K562 (cell line): ENCODE data around the gene RASL12. TPM values are rescaled to one million over a fixed set of nuclear protein-coding genes. Genes with fewer than 3 reads are reported as not detected.

Source experiments
- ATAC-seq: fragments of 200-7000 bp; cut with Tn5 transposase; 3 replicates; pipeline ENCODE4 v1.9.1; 2020; ENCODE audit warnings: moderate library complexity
- BruUV-seq: library from RNA; stranded (reverse); fragments of 400-500 nt; replicated peaks from 2 replicates; lab custom pipeline; 2021; lab: Mats Ljungman, UMichigan
- CTCF ChIA-PET: fragments of 300-600 bp; formaldehyde crosslinking; extraction: SDS; loops from one replicate; lab custom pipeline; 2021; ENCODE audit warnings: low intra/inter-chr PET ratio; lab: Yijun Ruan, JAX
- POLR2A ChIA-PET: fragments of 300-600, 350-650 bp; sonication (Branson Sonifier 250); formaldehyde crosslinking; extraction: SDS; loops from one replicate; lab custom pipeline; 2021; ENCODE audit warnings: antibody characterized with exemption, inconsistent platforms; lab: Yijun Ruan, JAX
- DNase-seq, 4 experiments: peaks; one replicate each; pipeline versions ENCODE4 v3.0.0 to v3.0.0-alpha.2; 2011 to 2018; ENCODE audit warnings: low spot score in 3 of 4, mixed read lengths in 3 of 4; ENCODE audit errors: extremely low read depth in 1 of 4
- FAIRE-seq: peaks from 2 replicates; lab custom pipeline; 2011; peaks lifted over from hg19 to GRCh38; lab: Jason Lieb, UNC
- H2AFZ ChIP-seq: 2 replicates; pipeline ENCODE4 v1.6.0; 2011; ENCODE audit warnings: low read depth, low read length, control low read depth, inconsistent platforms
- H3K27ac ChIP-seq: fragments of 200-600 bp; 3 replicates; pipeline ENCODE4 v1.8.0; 2011; ENCODE audit warnings: low read depth, mild to moderate bottlenecking, control low read depth, inconsistent platforms, low read length, moderate library complexity, mixed read lengths; ENCODE audit errors: extremely low read depth
- H3K27me3 ChIP-seq, 2 experiments: fragments of 300-600 bp in 1 of 2; 2 replicates in 1 of 2; 3 replicates in 1 of 2; pipeline versions ENCODE4 v1.6.0 to v1.8.0; 2011; ENCODE audit warnings: inconsistent platforms in 2 of 2, low read length in 2 of 2, mild to moderate bottlenecking in 1 of 2, mixed read lengths in 1 of 2, moderate library complexity in 1 of 2; ENCODE audit not compliant: control insufficient read depth in 2 of 2, insufficient read depth in 2 of 2
- H3K36me3 ChIP-seq: fragments of 300-600 bp; 3 replicates; pipeline ENCODE4 v1.8.0; 2011; ENCODE audit warnings: mild to moderate bottlenecking, low read length, inconsistent platforms; ENCODE audit not compliant: control insufficient read depth, insufficient read depth
- H3K4me1 ChIP-seq, 2 experiments: fragments of 200-600 bp in 1 of 2; replicated peaks in 1 of 2; 2 replicates in 1 of 2; 3 replicates in 1 of 2; pipeline versions ENCODE4 v1.5.1 to v1.8.0; 2011; ENCODE audit warnings: inconsistent platforms in 2 of 2, low read length in 2 of 2, mild to moderate bottlenecking in 1 of 2, mixed read lengths in 1 of 2, moderate library complexity in 1 of 2; ENCODE audit not compliant: control insufficient read depth in 2 of 2, insufficient read depth in 2 of 2
- H3K4me2 ChIP-seq: 2 replicates; pipeline ENCODE4 v1.6.1; 2011; ENCODE audit warnings: low read length, control low read depth, inconsistent platforms, mixed read lengths; ENCODE audit not compliant: insufficient read depth
- H3K4me3 ChIP-seq: fragments of 200-600 bp; sonication (generic), shearing (Covaris generic); 2 replicates; pipeline ENCODE4 v1.5.1; 2016; ENCODE audit warnings: control low read depth, inconsistent platforms
- H3K79me2 ChIP-seq: fragments of 200-600 bp; 3 replicates; pipeline ENCODE4 v1.8.0; 2011; ENCODE audit warnings: low read length, inconsistent platforms; ENCODE audit not compliant: control insufficient read depth, insufficient read depth
- H3K9ac ChIP-seq, 2 experiments: 2 replicates each; pipeline versions ENCODE4 v1.6.0 to v1.6.1; 2011; ENCODE audit warnings: low read depth in 2 of 2, low read length in 2 of 2, control low read depth in 1 of 2, inconsistent platforms in 1 of 2, mild to moderate bottlenecking in 1 of 2, mixed read lengths in 1 of 2; ENCODE audit not compliant: insufficient read depth in 1 of 2
- H3K9me1 ChIP-seq: one replicate; pipeline ENCODE4 v1.6.0; 2011; ENCODE audit warnings: inconsistent platforms, mild to moderate bottlenecking, low read length, moderate library complexity; ENCODE audit not compliant: control insufficient read depth, insufficient read depth
- H3K9me3 ChIP-seq: replicated peaks from 2 replicates; pipeline ENCODE4 v1.5.1; 2011; ENCODE audit warnings: low read depth, low read length, inconsistent platforms; ENCODE audit not compliant: control insufficient read depth, insufficient read depth
- H4K20me1 ChIP-seq: replicated peaks from 2 replicates; pipeline ENCODE4 v1.6.1; 2011; ENCODE audit warnings: low read length, inconsistent platforms, mixed read lengths; ENCODE audit not compliant: control insufficient read depth, insufficient read depth
- CTBP1 ChIP-seq: fragments of 450-650 bp; IDR thresholded peaks from 2 replicates; pipeline ENCODE4 v1.6.1; 2016; ENCODE audit warnings: borderline replicate concordance
- HDAC8 ChIP-seq: fragments of 450-650 bp; IDR thresholded peaks from 2 replicates; pipeline ENCODE4 v1.6.1; 2016; ENCODE audit warnings: mild to moderate bottlenecking, missing genetic modification characterization, moderate library complexity, missing compliant biosample characterization
- MCM5 ChIP-seq: fragments of 450-650 bp; IDR thresholded peaks from 2 replicates; pipeline ENCODE4 v1.6.1; 2016; ENCODE audit warnings: low read depth
- MTA2 ChIP-seq: fragments of 450-650 bp; IDR thresholded peaks from 2 replicates; pipeline ENCODE4 v1.6.1; 2016; ENCODE audit warnings: low read depth
- RBBP5 ChIP-seq: fragments of 200-600 bp; sonication (generic); IDR thresholded peaks from 2 replicates; pipeline ENCODE4 v1.6.1; 2012; ENCODE audit warnings: borderline replicate concordance, mild to moderate bottlenecking, low read length, control low read depth, inconsistent platforms; ENCODE audit not compliant: insufficient read depth, poor library complexity, severe bottlenecking
- SP2 ChIP-seq: IDR thresholded peaks from 2 replicates; pipeline ENCODE4 v1.6.1; 2011; ENCODE audit warnings: mild to moderate bottlenecking, low read depth, low read length, moderate library complexity; ENCODE audit not compliant: poor library complexity, severe bottlenecking; ENCODE audit errors: extremely low read depth
- TSC22D4 ChIP-seq: fragments of 450-650 bp; IDR thresholded peaks from 2 replicates; pipeline ENCODE4 v1.6.1; 2016; ENCODE audit warnings: missing genetic modification characterization, missing biosample characterization, control low read depth
- ZNF121 ChIP-seq: sonication (generic); formaldehyde crosslinking; conservative IDR thresholded peaks from 2 replicates; pipeline ENCODE4 v1.8.0; 2022; ENCODE audit warnings: missing genetic modification reagents
- WGBS: fragments of 100-300 bp; shearing (Covaris generic); methylation state at CpG from one replicate; pipeline ENCODE4 v1.1.6; 2016; ENCODE audit warnings: low coverage, mixed read lengths; ENCODE audit not compliant: insufficient coverage; ENCODE audit errors: missing lambda C conversion rate; 5-methylcytosine and 5-hydroxymethylcytosine counted together
- in situ Hi-C: fragments of 300-500 bp; cut with MboI; formaldehyde crosslinking; loops from 4 replicates; pipeline ENCODE4 v1.15.0; 2018; ENCODE audit warnings: inconsistent platforms, mixed read lengths
- intact Hi-C: fragments of 100-400 bp; cut with micrococcal nuclease; formaldehyde crosslinking; loops from 2 replicates; pipeline ENCODE4 v1.14.2; 2022
- polyA plus RNA-seq, 8 experiments: library from polyadenylated mRNA; depleted of rRNA in 4 of 8; stranded (reverse) in 5 of 8; unstranded in 3 of 8; fragments of >200 nt; fragmentation: Nextera tagmentation in 2 of 8; fragmentation: Illumina TruSeq in 1 of 8; extraction: Ambion mirVana in 2 of 8; extraction: Trizol in 1 of 8; gene quantifications; 2 replicates each; pipeline versions ENCODE4 v1.2.1 to v1.2.3, GENCODE V29; 2011 to 2014; ENCODE audit warnings: inconsistent platforms in 1 of 8, missing spikeins in 1 of 8
- total RNA-seq, 7 experiments: library from RNA; depleted of rRNA in 6 of 7; stranded (reverse); fragments of >200 nt in 6 of 7; fragmentation: Illumina TruSeq in 2 of 7; extraction: Trizol in 2 of 7; gene quantifications; 2 replicates each; pipeline versions ENCODE4 v1.2.1 to v1.2.3, GENCODE V29; 2011 to 2021; ENCODE audit warnings: low replicate concordance in 1 of 7
- TF ChIP-seq, protein P1 (sequence below): fragments of 250-450 bp; sonication (Bioruptor Pico); IDR thresholded peaks from 2 replicates; pipeline ENCODE4 v1.5.0; 2022; ENCODE audit warnings: mild to moderate bottlenecking
- TF ChIP-seq, protein P2 (sequence below), 2 experiments: fragments of 450-650 bp in 1 of 2; sonication (generic) in 1 of 2; formaldehyde crosslinking; conservative IDR thresholded peaks; 2 replicates each; pipeline versions ENCODE4 v1.4.0 to v1.8.1; 2020 to 2022; ENCODE audit warnings: mild to moderate bottlenecking in 1 of 2, missing genetic modification reagents in 1 of 2
- TF ChIP-seq, protein P3 (sequence below): fragments of 250-450 bp; sonication (Bioruptor Pico); IDR thresholded peaks from 2 replicates; pipeline ENCODE4 v1.9.0; 2021; ENCODE audit warnings: mild to moderate bottlenecking, inconsistent platforms
- TF ChIP-seq, protein P4 (sequence below): fragments of 450-650 bp; formaldehyde crosslinking; IDR thresholded peaks from 2 replicates; pipeline ENCODE4 v1.4.0; 2020; ENCODE audit warnings: mild to moderate bottlenecking, moderate library complexity
- TF ChIP-seq, protein P5 (sequence below): fragments of 450-650 bp; formaldehyde crosslinking; IDR thresholded peaks from 2 replicates; pipeline ENCODE4 v1.4.0; 2022; ENCODE audit warnings: missing genetic modification characterization

The RASL12 gene
- total and polyA plus RNA-seq, 9 of the 15 experiments (the other 6 are each of a cell fraction or from before 2014, with no cell fraction given), result not detected

DNA sequence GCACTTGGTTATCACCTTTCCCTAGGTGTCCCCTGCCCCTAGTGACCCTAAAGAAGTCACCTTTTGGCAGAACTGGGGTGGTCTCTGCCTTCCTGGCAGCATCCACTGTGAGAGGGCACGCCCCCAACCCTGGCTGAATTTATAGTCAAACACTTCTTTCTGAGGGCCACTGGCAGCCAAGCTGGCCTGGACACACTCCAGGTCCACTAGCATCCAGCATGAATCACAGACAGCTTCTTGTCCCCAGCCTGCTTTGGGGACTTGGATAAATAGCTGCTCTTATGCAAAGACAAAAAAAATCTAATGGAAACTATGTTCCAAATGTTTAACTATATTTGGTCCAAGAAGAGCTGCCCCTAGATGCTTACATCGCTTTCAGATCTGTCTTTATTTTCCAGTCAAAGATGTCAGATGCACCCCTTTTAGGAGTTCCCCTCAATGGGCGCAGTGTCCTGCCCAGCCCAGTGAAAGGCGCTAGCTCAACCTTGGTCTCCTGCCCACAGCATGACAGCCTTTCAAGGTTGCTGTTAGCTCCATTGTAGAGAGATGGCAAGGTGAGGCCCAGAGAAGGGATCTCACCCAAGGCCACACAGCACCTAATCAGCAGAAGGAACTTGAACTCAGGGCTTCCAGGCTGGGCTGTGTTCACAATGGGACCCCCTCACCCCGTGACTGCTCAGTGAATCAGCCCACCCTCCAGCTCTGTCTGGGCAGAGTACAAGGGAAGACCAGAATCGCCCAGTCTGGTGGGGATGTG, 7.0 kb downstream of the RASL12 start:
- DNase-seq (no peak), FAIRE-seq (no peak), ATAC-seq (no peak)
- Histone ChIP-seq H2AFZ (no peak overlapping the region), H3K4me3 (no peak overlapping the region), H3K9me3 (no peaks in the 10 kb centered on the region), H3K9ac (no peak overlapping the region), H3K4me1 (no peaks in the 10 kb centered on the region), H3K27ac (no peak overlapping the region), H3K4me2 (no peak overlapping the region), H3K9me1 (no peaks in the 10 kb centered on the region), H3K27me3 (peaks cover 23 to 55% of the 10 kb centered on the region in 2 experiments), H3K79me2 (no peaks in the 10 kb centered on the region), H4K20me1 (no peaks in the 10 kb centered on the region; the same call in 1 of the 2 replicates), H3K36me3 (no peaks in the 10 kb centered on the region)
- POLR2A ChIA-PET, result interaction anchor here (0.9 to 1.2 kb wide), 3 partner anchors 9 to 21 kb away, joined by 3 read pairs; no protein-coding TSS in a partner anchor
- WGBS, result 1% methylated on average over 6 of the region's 6 CpGs
- intact Hi-C loops (no loop called here), in situ Hi-C loops (no loop called here)
- CTCF ChIA-PET, result no interaction called here
- BruUV-seq, result no TSS peak
- no peak for TF ChIP-seq HDAC8 (tag)
- no peak for TF ChIP-seq TSC22D4 (tag)
- TF ChIP-seq SP2, result no peak
- TF ChIP-seq, protein P1, sequence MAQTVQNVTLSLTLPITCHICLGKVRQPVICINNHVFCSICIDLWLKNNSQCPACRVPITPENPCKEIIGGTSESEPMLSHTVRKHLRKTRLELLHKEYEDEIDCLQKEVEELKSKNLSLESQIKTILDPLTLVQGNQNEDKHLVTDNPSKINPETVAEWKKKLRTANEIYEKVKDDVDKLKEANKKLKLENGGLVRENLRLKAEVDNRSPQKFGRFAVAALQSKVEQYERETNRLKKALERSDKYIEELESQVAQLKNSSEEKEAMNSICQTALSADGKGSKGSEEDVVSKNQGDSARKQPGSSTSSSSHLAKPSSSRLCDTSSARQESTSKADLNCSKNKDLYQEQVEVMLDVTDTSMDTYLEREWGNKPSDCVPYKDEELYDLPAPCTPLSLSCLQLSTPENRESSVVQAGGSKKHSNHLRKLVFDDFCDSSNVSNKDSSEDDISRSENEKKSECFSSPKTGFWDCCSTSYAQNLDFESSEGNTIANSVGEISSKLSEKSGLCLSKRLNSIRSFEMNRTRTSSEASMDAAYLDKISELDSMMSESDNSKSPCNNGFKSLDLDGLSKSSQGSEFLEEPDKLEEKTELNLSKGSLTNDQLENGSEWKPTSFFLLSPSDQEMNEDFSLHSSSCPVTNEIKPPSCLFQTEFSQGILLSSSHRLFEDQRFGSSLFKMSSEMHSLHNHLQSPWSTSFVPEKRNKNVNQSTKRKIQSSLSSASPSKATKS (CRISPR knock-in tag), result no peak
- TF ChIP-seq, protein P2, sequence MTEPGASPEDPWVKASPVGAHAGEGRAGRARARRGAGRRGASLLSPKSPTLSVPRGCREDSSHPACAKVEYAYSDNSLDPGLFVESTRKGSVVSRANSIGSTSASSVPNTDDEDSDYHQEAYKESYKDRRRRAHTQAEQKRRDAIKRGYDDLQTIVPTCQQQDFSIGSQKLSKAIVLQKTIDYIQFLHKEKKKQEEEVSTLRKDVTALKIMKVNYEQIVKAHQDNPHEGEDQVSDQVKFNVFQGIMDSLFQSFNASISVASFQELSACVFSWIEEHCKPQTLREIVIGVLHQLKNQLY (CRISPR knock-in tag; conservative IDR thresholded peaks at IDR 0.05), result no peak
- TF ChIP-seq MCM5, result no peak
- TF ChIP-seq RBBP5, result no peak
- TF ChIP-seq CTBP1, result no peak
- TF ChIP-seq ZNF121, result no peak
- TF ChIP-seq, protein P3, sequence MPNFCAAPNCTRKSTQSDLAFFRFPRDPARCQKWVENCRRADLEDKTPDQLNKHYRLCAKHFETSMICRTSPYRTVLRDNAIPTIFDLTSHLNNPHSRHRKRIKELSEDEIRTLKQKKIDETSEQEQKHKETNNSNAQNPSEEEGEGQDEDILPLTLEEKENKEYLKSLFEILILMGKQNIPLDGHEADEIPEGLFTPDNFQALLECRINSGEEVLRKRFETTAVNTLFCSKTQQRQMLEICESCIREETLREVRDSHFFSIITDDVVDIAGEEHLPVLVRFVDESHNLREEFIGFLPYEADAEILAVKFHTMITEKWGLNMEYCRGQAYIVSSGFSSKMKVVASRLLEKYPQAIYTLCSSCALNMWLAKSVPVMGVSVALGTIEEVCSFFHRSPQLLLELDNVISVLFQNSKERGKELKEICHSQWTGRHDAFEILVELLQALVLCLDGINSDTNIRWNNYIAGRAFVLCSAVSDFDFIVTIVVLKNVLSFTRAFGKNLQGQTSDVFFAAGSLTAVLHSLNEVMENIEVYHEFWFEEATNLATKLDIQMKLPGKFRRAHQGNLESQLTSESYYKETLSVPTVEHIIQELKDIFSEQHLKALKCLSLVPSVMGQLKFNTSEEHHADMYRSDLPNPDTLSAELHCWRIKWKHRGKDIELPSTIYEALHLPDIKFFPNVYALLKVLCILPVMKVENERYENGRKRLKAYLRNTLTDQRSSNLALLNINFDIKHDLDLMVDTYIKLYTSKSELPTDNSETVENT (CRISPR knock-in tag), result no peak
- TF ChIP-seq, protein P4, sequence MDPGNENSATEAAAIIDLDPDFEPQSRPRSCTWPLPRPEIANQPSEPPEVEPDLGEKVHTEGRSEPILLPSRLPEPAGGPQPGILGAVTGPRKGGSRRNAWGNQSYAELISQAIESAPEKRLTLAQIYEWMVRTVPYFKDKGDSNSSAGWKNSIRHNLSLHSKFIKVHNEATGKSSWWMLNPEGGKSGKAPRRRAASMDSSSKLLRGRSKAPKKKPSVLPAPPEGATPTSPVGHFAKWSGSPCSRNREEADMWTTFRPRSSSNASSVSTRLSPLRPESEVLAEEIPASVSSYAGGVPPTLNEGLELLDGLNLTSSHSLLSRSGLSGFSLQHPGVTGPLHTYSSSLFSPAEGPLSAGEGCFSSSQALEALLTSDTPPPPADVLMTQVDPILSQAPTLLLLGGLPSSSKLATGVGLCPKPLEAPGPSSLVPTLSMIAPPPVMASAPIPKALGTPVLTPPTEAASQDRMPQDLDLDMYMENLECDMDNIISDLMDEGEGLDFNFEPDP (CRISPR knock-in tag), result no peak
- TF ChIP-seq MTA2, result no peak
- TF ChIP-seq, protein P5, sequence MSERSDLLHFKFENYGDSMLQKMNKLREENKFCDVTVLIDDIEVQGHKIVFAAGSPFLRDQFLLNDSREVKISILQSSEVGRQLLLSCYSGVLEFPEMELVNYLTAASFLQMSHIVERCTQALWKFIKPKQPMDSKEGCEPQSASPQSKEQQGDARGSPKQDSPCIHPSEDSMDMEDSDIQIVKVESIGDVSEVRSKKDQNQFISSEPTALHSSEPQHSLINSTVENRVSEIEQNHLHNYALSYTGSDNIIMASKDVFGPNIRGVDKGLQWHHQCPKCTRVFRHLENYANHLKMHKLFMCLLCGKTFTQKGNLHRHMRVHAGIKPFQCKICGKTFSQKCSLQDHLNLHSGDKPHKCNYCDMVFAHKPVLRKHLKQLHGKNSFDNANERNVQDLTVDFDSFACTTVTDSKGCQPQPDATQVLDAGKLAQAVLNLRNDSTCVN (CRISPR knock-in tag), result no peak
